NT2/D1 (cell line): Measurements from ENCODE around the gene PRDM4.

Experiments used
- DNase-seq: peaks from one replicate; pipeline ENCODE4 v3.0.0-alpha.2; 2011; ENCODE audit warnings: low read depth, low spot score
- H3K27me3 ChIP-seq: 2 replicates; pipeline ENCODE4 v1.6.0; 2011; ENCODE audit warnings: mild to moderate bottlenecking; ENCODE audit not compliant: insufficient read length, insufficient read depth
- H3K36me3 ChIP-seq: 2 replicates; pipeline ENCODE4 v1.6.1; 2011; ENCODE audit warnings: mild to moderate bottlenecking, low read length, mixed read lengths; ENCODE audit not compliant: insufficient read depth, insufficient read length
- H3K4me1 ChIP-seq: 2 replicates; pipeline ENCODE4 v1.5.1; 2011; ENCODE audit not compliant: insufficient read depth, insufficient read length
- H3K4me3 ChIP-seq: 2 replicates; pipeline ENCODE4 v1.5.1; 2011; ENCODE audit warnings: low read depth; ENCODE audit not compliant: insufficient read length
- H3K9ac ChIP-seq: 2 replicates; pipeline ENCODE4 v1.6.0; 2011; ENCODE audit warnings: low read depth; ENCODE audit not compliant: insufficient read length
- H3K9me3 ChIP-seq: 2 replicates; pipeline ENCODE4 v1.5.1; 2011; ENCODE audit warnings: mild to moderate bottlenecking, low read length; ENCODE audit not compliant: insufficient read depth
- SUZ12 ChIP-seq: IDR thresholded peaks from 2 replicates; pipeline ENCODE4 v1.6.1; 2011; ENCODE audit not compliant: insufficient read length, insufficient read depth; ENCODE audit errors: extremely low read depth
- YY1 ChIP-seq: IDR thresholded peaks from 2 replicates; pipeline ENCODE4 v1.6.1; 2011; ENCODE audit not compliant: insufficient read length, insufficient read depth
- ZNF274 ChIP-seq: IDR thresholded peaks from 2 replicates; pipeline ENCODE4 v1.6.1; 2011; ENCODE audit warnings: mild to moderate bottlenecking, low read depth, low read length

Gene PRDM4

DNA sequence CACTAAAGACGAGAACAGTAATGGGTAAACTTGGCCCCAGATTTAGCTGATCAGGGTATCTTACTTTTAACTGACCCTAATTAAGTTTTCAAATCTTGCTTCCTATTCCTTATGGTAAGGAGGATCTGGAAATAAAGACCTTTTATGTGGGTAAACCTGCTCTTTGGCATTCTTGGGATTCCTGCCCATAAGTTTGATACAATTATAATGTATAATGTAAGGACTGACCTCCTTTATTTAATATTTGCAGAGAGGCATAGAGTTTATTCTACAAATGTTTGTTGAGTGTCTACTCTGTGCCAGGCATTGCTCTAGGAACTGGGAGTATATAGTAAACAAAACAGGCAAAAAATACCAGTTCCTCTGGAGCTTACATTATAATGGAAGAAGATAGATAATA is 4.4 kb upstream of the PRDM4 start:
- H3K27me3 ChIP-seq: peaks cover 4% of the 10 kb centered on the region
- DNase-seq: no peak
- no peaks in the 10 kb centered on the region for H3K36me3 ChIP-seq
- no peaks in the 10 kb centered on the region for H3K4me1 ChIP-seq
- no peak overlapping the region for H3K4me3 ChIP-seq
- no peak for TF ChIP-seq ZNF274
- TF ChIP-seq YY1: no peak
- no peak for TF ChIP-seq SUZ12
- no peaks in the 10 kb centered on the region for H3K9me3 ChIP-seq
- no peak overlapping the region for H3K9ac ChIP-seq

- TF ChIP-seq YY1 (no peak), SUZ12 (no peak), ZNF274 (no peak)
- H3K27me3 ChIP-seq: peaks cover 4% of the 10 kb centered on the region
- H3K4me1 ChIP-seq: no peaks in the 10 kb centered on the region
- H3K4me3 ChIP-seq: no peak overlapping the region
- DNase-seq: no peak
- no peak overlapping the region for H3K9ac ChIP-seq
- H3K36me3 ChIP-seq: no peaks in the 10 kb centered on the region
- H3K9me3 ChIP-seq: no peaks in the 10 kb centered on the region
These were observed 3.7 kb upstream of the PRDM4 start for GRCh38 chr12:107764626-107765025.

- Histone ChIP-seq H3K9me3 (no peaks in the 10 kb centered on the region), H3K27me3 (peaks cover 4% of the 10 kb centered on the region), H3K4me3 (no peak overlapping the region), H3K4me1 (no peaks in the 10 kb centered on the region), H3K36me3 (peaks cover 12% of the 10 kb centered on the region), H3K9ac (no peak overlapping the region)
- TF ChIP-seq ZNF274: no peak
- no peak for TF ChIP-seq YY1
- TF ChIP-seq SUZ12: no peak
- no peak for DNase-seq
These were observed 1.9 kb upstream of the PRDM4 start for GRCh38 chr12:107762874-107763273.

DNA sequence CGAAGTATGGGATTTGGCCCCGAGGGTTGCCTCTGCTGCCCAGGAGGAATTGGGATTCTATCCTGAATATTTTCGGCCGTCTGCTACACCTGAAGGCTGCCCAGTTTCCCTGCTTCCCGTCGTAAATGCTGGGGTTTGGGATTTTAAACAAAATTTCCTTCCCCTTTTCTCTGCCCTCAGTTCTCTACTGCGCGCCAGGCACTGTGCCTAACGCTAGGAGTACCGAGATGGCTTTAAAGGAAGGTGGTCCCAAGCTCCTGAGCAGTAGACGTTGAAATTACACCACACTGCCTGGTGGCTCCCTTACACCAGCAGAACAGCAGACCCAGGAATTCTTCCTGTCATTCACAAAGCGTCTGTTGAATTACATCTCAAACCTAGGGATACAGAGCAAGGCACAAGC is 566 bp upstream of the PRDM4 start:
- DNase-seq: no peak
- Histone ChIP-seq H3K36me3 (peaks cover 23% of the 10 kb centered on the region), H3K9ac (peak overlapping the region; percentile 46)

DNA sequence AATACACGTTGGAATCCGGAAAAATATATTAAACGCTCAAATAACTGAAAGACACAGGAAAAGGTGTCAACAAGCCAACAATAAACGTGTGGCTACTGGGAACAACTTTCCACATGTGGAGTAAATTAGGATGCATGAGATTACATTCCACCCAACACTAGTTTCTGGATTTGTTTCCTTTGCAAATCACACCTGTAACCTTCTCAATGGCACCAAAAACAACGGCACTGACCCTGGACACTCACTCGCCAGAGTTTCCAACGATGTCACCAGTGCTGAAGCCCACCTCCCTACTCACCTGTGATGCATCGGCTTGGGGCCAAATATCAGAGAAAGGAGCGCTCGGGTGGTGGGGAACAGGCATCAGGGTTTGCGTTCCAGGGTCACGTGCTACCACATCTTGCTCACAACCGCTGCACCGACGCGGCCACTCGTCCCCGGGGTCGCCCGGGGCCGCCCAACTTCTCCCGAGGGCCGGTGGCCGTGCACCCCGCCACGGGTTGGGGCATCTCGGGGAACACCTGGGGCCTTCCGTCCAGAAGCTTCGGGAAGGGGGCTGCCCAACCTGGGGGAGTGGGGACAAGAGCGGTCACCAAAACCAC is 629 bp downstream of the PRDM4 start:
- Histone ChIP-seq H3K9me3 (no peaks in the 10 kb centered on the region), H3K27me3 (peaks cover 4% of the 10 kb centered on the region), H3K4me1 (no peaks in the 10 kb centered on the region), H3K36me3 (peaks cover 35% of the 10 kb centered on the region), H3K9ac (peak overlapping the region; percentile 85), H3K4me3 (peak overlapping the region; percentile 84)
- no peak for DNase-seq
- TF ChIP-seq YY1: no peak
- no peak for TF ChIP-seq SUZ12
- no peak for TF ChIP-seq ZNF274

More for the DNA sequence above, 566 bp upstream of the PRDM4 start:
- H3K4me3 ChIP-seq: peak overlapping the region; percentile 84
- H3K9me3 ChIP-seq: no peaks in the 10 kb centered on the region
- no peaks in the 10 kb centered on the region for H3K4me1 ChIP-seq
- TF ChIP-seq ZNF274 (no peak), YY1 (no peak), SUZ12 (no peak)
- peaks cover 4% of the 10 kb centered on the region for H3K27me3 ChIP-seq

DNA sequence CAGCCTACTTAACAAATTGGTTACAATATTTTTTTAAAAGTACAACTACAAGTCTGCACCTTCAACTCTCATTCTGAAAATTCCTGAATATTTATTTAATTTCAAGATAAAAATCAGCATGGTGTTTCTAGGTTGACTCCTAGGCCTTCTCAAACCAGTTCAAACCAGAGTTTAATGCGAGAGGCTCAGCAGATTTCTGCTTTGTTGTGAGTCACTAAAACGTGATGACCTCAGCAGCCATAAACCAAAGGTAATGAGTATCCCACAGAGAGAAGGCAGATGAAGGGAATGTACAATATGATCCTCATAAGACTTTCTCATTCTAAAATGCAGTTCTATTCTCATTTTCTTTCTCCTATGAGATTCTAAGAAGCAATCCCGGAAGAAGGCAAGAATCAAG is 1.5 kb downstream of the PRDM4 start:
- no peak for DNase-seq
- peaks cover 41% of the 10 kb centered on the region for H3K36me3 ChIP-seq
- H3K4me3 ChIP-seq: peak overlapping the region; percentile 84
- peaks cover 4% of the 10 kb centered on the region for H3K27me3 ChIP-seq
- H3K4me1 ChIP-seq: no peaks in the 10 kb centered on the region
- peak overlapping the region; percentile 85 for H3K9ac ChIP-seq
- no peak for TF ChIP-seq ZNF274
- no peak for TF ChIP-seq YY1
- no peak for TF ChIP-seq SUZ12
- H3K9me3 ChIP-seq: no peaks in the 10 kb centered on the region

DNA sequence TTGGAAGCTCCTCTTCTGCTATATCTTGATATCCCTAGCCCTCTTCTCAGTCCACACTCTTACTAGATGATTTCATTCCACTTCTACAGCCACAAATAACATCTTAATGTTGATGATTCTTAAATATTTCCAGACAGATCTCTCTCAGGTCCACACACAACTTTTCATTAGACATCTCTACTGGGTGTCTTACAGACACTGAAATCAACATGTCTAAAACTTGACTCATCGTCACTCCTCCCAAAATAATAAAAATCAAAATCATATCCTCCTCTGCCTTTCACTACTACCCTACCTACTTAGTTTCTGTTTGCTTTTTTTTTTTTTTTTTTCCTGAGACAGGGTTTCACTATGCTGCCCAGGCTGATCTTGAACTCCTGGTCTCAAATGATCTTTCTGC is 11.9 kb downstream of the PRDM4 start:
- H3K9ac ChIP-seq: no peak overlapping the region
- no peaks in the 10 kb centered on the region for H3K4me1 ChIP-seq
- H3K9me3 ChIP-seq: no peaks in the 10 kb centered on the region
- DNase-seq: no peak
- no peak overlapping the region for H3K4me3 ChIP-seq
- peaks cover 94% of the 10 kb centered on the region for H3K36me3 ChIP-seq
- TF ChIP-seq SUZ12 (no peak), ZNF274 (no peak), YY1 (no peak)
- no peaks in the 10 kb centered on the region for H3K27me3 ChIP-seq

GRCh38 chr12:107748472-107748871 is 12.5 kb downstream of the PRDM4 start:
- peaks cover 94% of the 10 kb centered on the region for H3K36me3 ChIP-seq

More at GRCh38 chr12:107748472-107748871, 12.5 kb downstream of the PRDM4 start:
- Histone ChIP-seq H3K4me1 (no peaks in the 10 kb centered on the region), H3K27me3 (no peaks in the 10 kb centered on the region), H3K9me3 (no peaks in the 10 kb centered on the region), H3K9ac (no peak overlapping the region), H3K4me3 (no peak overlapping the region)
- TF ChIP-seq SUZ12 (no peak), YY1 (no peak), ZNF274 (no peak)
- no peak for DNase-seq
